ENCODE data around the gene GABARAPL1. TPM values are rescaled to one million over a fixed set of nuclear protein-coding genes. Genes with fewer than 3 reads are reported as not detected.

Gene GABARAPL1
- total and polyA plus RNA-seq, 2 of the 13 experiments (the other 11 are each of a cell fraction or from before 2014, with no cell fraction given): 7.9 to 26.1 TPM

DNA sequence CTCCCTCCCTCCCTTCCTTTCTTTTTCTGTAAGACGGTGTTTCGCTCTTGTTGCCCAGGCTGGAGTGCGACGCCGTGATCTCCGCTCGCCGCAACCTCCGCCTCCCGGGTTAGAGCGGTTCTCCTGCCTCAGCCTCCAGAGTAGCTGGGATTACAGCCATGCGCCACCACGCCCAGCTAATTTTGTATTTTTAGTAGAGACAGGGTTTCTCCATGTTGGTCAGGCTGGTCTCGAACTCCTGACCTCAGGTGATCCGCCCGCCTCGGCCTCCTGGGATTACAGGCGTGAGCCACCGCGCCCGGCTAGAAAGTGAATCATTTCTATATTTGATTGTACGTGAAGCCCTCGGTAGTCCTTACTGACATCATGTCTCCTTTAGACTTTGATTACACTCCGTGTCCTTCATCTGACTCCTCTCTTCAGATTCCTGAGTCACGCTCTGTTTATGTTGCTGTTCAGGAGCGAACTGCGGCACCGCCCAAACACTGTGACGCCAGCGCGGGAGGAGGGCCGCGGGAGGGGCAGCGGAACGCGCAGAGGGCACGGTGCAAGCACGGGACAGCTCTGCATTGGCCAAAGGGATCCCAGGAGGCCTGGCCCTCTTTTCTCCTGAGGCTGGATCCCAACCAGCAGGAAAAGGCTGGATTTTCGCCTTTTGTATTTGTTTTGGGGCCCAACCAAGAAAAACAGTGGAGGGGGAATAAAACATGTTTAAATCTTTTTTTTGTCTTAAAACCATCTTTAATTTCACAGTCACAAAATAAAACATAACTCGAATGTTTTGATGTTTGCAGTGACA, 538 bp upstream of the GABARAPL1 start (continued):
- TF ChIP-seq YEATS2 (CRISPR knock-in tag; IDR thresholded peaks at IDR 0.05; ENCODE audit: borderline replicate concordance): peak; percentile 67; the same call in 1 of the 2 replicates
- peak; percentile 70 for TF ChIP-seq ZFX (CRISPR knock-in tag; IDR thresholded peaks at IDR 0.05; ENCODE audit: low read depth)
- 0 out of 2 replicates have a peak, but pooled peaks have one; percentile 43 for TF ChIP-seq TBX2 (CRISPR knock-in tag; IDR thresholded peaks at IDR 0.05; ENCODE audit: borderline replicate concordance)
- TF ChIP-seq, protein P1, sequence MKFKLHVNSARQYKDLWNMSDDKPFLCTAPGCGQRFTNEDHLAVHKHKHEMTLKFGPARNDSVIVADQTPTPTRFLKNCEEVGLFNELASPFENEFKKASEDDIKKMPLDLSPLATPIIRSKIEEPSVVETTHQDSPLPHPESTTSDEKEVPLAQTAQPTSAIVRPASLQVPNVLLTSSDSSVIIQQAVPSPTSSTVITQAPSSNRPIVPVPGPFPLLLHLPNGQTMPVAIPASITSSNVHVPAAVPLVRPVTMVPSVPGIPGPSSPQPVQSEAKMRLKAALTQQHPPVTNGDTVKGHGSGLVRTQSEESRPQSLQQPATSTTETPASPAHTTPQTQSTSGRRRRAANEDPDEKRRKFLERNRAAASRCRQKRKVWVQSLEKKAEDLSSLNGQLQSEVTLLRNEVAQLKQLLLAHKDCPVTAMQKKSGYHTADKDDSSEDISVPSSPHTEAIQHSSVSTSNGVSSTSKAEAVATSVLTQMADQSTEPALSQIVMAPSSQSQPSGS (CRISPR knock-in tag; IDR thresholded peaks at IDR 0.05): peak; percentile 32
- peak; percentile 85 for TF ChIP-seq IRF2 (CRISPR knock-in tag; IDR thresholded peaks at IDR 0.05)
- TF ChIP-seq, protein P2, sequence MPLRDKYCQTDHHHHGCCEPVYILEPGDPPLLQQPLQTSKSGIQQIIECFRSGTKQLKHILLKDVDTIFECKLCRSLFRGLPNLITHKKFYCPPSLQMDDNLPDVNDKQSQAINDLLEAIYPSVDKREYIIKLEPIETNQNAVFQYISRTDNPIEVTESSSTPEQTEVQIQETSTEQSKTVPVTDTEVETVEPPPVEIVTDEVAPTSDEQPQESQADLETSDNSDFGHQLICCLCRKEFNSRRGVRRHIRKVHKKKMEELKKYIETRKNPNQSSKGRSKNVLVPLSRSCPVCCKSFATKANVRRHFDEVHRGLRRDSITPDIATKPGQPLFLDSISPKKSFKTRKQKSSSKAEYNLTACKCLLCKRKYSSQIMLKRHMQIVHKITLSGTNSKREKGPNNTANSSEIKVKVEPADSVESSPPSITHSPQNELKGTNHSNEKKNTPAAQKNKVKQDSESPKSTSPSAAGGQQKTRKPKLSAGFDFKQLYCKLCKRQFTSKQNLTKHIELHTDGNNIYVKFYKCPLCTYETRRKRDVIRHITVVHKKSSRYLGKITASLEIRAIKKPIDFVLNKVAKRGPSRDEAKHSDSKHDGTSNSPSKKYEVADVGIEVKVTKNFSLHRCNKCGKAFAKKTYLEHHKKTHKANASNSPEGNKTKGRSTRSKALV (CRISPR knock-in tag; IDR thresholded peaks at IDR 0.05): 0 out of 2 replicates have a peak, but pooled peaks have one; percentile 21
- TF ChIP-seq ZFY (CRISPR knock-in tag; IDR thresholded peaks at IDR 0.05): peak; percentile 49; the same call in 1 of the 2 replicates
- TF ChIP-seq TEAD2 (CRISPR knock-in tag; IDR thresholded peaks at IDR 0.05): no peak
- TF ChIP-seq, protein P3, sequence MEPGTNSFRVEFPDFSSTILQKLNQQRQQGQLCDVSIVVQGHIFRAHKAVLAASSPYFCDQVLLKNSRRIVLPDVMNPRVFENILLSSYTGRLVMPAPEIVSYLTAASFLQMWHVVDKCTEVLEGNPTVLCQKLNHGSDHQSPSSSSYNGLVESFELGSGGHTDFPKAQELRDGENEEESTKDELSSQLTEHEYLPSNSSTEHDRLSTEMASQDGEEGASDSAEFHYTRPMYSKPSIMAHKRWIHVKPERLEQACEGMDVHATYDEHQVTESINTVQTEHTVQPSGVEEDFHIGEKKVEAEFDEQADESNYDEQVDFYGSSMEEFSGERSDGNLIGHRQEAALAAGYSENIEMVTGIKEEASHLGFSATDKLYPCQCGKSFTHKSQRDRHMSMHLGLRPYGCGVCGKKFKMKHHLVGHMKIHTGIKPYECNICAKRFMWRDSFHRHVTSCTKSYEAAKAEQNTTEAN (CRISPR knock-in tag; conservative IDR thresholded peaks at IDR 0.05): peak; percentile 56; the same call in 1 of the 2 replicates
- TF ChIP-seq, protein P4, sequence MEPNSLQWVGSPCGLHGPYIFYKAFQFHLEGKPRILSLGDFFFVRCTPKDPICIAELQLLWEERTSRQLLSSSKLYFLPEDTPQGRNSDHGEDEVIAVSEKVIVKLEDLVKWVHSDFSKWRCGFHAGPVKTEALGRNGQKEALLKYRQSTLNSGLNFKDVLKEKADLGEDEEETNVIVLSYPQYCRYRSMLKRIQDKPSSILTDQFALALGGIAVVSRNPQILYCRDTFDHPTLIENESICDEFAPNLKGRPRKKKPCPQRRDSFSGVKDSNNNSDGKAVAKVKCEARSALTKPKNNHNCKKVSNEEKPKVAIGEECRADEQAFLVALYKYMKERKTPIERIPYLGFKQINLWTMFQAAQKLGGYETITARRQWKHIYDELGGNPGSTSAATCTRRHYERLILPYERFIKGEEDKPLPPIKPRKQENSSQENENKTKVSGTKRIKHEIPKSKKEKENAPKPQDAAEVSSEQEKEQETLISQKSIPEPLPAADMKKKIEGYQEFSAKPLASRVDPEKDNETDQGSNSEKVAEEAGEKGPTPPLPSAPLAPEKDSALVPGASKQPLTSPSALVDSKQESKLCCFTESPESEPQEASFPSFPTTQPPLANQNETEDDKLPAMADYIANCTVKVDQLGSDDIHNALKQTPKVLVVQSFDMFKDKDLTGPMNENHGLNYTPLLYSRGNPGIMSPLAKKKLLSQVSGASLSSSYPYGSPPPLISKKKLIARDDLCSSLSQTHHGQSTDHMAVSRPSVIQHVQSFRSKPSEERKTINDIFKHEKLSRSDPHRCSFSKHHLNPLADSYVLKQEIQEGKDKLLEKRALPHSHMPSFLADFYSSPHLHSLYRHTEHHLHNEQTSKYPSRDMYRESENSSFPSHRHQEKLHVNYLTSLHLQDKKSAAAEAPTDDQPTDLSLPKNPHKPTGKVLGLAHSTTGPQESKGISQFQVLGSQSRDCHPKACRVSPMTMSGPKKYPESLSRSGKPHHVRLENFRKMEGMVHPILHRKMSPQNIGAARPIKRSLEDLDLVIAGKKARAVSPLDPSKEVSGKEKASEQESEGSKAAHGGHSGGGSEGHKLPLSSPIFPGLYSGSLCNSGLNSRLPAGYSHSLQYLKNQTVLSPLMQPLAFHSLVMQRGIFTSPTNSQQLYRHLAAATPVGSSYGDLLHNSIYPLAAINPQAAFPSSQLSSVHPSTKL (CRISPR knock-in tag; IDR thresholded peaks at IDR 0.05): peak; percentile 79
- TF ChIP-seq, protein P5, sequence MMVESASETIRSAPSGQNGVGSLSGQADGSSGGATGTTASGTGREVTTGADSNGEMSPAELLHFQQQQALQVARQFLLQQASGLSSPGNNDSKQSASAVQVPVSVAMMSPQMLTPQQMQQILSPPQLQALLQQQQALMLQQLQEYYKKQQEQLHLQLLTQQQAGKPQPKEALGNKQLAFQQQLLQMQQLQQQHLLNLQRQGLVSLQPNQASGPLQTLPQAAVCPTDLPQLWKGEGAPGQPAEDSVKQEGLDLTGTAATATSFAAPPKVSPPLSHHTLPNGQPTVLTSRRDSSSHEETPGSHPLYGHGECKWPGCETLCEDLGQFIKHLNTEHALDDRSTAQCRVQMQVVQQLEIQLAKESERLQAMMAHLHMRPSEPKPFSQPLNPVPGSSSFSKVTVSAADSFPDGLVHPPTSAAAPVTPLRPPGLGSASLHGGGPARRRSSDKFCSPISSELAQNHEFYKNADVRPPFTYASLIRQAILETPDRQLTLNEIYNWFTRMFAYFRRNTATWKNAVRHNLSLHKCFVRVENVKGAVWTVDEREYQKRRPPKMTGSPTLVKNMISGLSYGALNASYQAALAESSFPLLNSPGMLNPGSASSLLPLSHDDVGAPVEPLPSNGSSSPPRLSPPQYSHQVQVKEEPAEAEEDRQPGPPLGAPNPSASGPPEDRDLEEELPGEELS (CRISPR knock-in tag; IDR thresholded peaks at IDR 0.05): peak; percentile 70
- peak; percentile 52; the same call in 1 of the 2 replicates for TF ChIP-seq ZNF329 (CRISPR knock-in tag; IDR thresholded peaks at IDR 0.05; ENCODE audit: low read depth)
- TF ChIP-seq RCOR2 (CRISPR knock-in tag; IDR thresholded peaks at IDR 0.05): peak; percentile 56; the same call in 1 of the 2 replicates
- TF ChIP-seq, protein P6, sequence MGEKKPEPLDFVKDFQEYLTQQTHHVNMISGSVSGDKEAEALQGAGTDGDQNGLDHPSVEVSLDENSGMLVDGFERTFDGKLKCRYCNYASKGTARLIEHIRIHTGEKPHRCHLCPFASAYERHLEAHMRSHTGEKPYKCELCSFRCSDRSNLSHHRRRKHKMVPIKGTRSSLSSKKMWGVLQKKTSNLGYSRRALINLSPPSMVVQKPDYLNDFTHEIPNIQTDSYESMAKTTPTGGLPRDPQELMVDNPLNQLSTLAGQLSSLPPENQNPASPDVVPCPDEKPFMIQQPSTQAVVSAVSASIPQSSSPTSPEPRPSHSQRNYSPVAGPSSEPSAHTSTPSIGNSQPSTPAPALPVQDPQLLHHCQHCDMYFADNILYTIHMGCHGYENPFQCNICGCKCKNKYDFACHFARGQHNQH (CRISPR knock-in tag; IDR thresholded peaks at IDR 0.05): peak; percentile 75; the same call in 1 of the 2 replicates
- TF ChIP-seq ZNF543 (CRISPR knock-in tag; IDR thresholded peaks at IDR 0.05): peak; percentile 17; the same call in 1 of the 2 replicates
- peak; percentile 86 for TF ChIP-seq SALL1 (CRISPR knock-in tag; IDR thresholded peaks at IDR 0.05)
